ENCODE results near the gene SOX30. TPM values are rescaled to one million over a fixed set of nuclear protein-coding genes. Genes with fewer than 3 reads are reported as not detected.
"Not testable (repeated sequence)": the region's sequence is repeated elsewhere in the genome, so short reads cannot be mapped to it uniquely, and the experiment has no call there.

SOX30 gene
- total RNA-seq = under 1 TPM in 2 of 4 donors, not detected in 2; 0.16 to 0.19 TPM

DNA sequence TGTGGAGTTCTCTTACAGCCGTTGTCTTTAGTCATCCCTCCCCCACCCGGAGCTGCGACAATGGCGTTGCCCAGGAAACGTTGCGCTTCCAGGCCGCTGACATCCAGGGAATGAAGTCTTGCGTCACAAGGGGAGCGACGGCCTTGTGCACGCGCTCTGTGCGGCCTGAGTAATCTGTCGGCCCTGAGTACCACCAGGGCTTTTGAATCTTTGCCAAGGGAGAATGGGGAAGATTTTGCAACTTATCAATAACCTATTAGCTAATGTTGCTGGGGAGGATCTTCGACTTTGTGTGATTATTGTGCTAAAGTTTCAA is at the start of gene SOX30:
TSS of gene SOX30 (minus strand) at position 62 of the 316 bp plus-strand sequence. CDS start 360 bp downstream, outside the sequence.
- Histone ChIP-seq H3K9me3 (peaks cover 0 to under 1% (median 0%) of the 10 kb centered on the region in 3 donors), H3K4me1 (peaks cover 0 to 13% (median 0%) of the 10 kb centered on the region in 3 donors), H3K27ac (peak within 1 kb of the TSS in 1 of 4 donors; percentile 74), H3K27me3 (no peaks in the 10 kb centered on the region), H3K36me3 (no peaks in the 10 kb centered on the region), H3K4me3 (peak within 1 kb of the TSS; percentile 29 to 60)
- no peak for ATAC-seq
- WGBS, 2 donors (ENCODE audit: low coverage in 1 of 2) = 100% methylated on average over 1 to 2 of the region's 15 CpGs
- TF ChIP-seq POLR2A (IDR thresholded peaks at IDR 0.05) (no peak), POLR2AphosphoS5 (IDR thresholded peaks at IDR 0.05) (no peak)

DNA sequence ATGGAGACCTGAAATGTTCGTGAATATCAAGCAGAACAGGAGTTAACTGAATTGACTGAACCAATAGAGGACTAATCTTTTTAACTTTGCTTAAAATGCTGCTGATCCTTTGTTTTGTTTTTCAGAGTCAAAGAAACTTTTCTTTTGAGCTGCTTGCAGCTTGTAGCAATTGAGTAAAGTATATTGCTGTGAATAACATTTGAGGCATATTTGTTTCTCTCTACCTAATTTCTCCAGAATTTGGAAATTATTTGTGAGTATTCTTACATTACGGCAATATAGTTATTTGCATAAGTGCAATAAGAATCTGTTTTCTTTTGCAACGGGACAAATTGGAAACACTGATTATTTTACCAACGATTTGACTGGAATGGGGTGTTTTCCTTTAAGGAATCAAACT is 46.4 kb upstream of the SOX30 start:
- not testable (repeated sequence) for H3K4me1 ChIP-seq, H3K27ac ChIP-seq, H3K4me3 ChIP-seq, ATAC-seq, H3K36me3 ChIP-seq, H3K27me3 ChIP-seq
- H3K9me3 ChIP-seq = peaks cover 0 to 22% (median 0%) of the 10 kb centered on the region in 3 donors
- WGBS, 2 donors (ENCODE audit: low coverage in 1 of 2) = 65 to 71% methylated on average over 4 of the region's 4 CpGs

GRCh38 chr5:157696154-157696553 is 43.9 kb upstream of the SOX30 start:
- H3K4me3 ChIP-seq, ATAC-seq, H3K4me1 ChIP-seq, H3K27ac ChIP-seq, H3K36me3 ChIP-seq, H3K27me3 ChIP-seq: not testable (repeated sequence)
- WGBS, 2 donors (ENCODE audit: low coverage in 1 of 2) = 81 to 94% methylated on average over 3 of the region's 3 CpGs
- H3K9me3 ChIP-seq = peaks cover 0 to 21% (median 0%) of the 10 kb centered on the region in 3 donors

DNA sequence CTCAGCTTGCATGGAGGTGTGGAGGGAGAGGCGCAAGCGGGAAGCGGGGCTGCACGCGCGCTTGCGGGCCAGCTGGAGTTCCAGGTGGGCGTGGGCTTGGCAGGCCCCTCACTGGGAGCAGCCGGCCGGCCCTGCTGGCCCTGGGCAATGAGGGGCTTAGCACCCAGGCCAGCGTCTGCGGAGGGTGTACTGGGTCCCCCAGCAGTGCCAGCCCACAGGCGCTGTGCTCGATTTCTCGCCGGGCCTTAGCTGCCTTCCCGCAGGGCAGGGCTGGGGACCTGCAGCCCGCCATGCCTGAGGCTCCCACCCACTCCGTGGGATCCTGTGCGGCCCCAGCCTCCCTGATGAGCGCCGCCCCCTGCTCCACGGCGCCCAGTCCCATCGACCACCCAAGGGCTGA is 41.6 kb upstream of the SOX30 start:
- H3K36me3 ChIP-seq, H3K27ac ChIP-seq, H3K4me1 ChIP-seq, ATAC-seq, H3K4me3 ChIP-seq: not testable (repeated sequence)
- H3K9me3 ChIP-seq = peaks cover 0 to 12% (median 0%) of the 10 kb centered on the region in 3 donors
- H3K27me3 ChIP-seq = peaks cover 10% of the 10 kb centered on the region
- 80% methylated on average over 1 of the region's 25 CpGs; no CpG with 5 or more reads in 1 of the 2 donors for WGBS, 2 donors (ENCODE audit: low coverage in 1 of 2)

DNA sequence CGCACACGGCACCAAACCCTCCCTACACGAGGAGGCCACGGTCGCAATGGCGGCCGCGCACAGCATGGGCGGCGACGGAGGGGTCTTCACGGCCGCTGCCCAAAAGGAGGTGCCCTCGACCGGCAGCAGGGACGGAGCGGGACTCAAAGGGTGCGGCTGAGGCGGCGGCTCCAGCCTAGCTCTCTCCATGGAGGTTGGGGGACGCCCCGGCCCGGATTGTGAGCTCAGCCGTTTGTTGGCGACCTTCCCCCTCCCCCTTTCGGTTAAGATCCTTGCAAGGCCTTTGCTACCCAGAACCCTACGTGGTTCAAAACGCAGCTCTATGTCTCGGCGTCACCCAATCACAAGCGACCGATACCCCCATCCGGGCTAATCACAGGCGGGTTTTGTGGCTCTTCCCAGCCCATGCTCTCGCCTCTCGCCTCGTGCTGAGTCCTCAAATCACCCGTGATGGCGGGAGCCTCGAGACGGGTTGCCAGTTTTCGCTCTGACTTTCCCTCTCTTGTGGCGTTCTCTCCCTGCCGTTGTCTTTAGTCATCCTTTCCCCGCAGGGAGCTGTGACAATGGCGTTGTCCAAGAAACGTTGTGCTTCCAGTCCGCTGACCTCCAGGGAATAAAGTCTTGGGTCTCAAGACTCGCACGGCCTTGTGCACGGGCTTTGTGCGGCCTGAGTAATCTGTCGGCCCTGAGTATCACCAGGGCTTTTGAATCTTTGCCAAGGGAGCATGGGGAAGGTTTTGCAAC is 38.6 kb upstream of the SOX30 start:
- no peak for ATAC-seq
- TF ChIP-seq EP300 (IDR thresholded peaks at IDR 0.05) (no peak), POLR2A (IDR thresholded peaks at IDR 0.05) (no peak), POLR2AphosphoS5 (IDR thresholded peaks at IDR 0.05) (no peak)
- TF ChIP-seq, protein P1, sequence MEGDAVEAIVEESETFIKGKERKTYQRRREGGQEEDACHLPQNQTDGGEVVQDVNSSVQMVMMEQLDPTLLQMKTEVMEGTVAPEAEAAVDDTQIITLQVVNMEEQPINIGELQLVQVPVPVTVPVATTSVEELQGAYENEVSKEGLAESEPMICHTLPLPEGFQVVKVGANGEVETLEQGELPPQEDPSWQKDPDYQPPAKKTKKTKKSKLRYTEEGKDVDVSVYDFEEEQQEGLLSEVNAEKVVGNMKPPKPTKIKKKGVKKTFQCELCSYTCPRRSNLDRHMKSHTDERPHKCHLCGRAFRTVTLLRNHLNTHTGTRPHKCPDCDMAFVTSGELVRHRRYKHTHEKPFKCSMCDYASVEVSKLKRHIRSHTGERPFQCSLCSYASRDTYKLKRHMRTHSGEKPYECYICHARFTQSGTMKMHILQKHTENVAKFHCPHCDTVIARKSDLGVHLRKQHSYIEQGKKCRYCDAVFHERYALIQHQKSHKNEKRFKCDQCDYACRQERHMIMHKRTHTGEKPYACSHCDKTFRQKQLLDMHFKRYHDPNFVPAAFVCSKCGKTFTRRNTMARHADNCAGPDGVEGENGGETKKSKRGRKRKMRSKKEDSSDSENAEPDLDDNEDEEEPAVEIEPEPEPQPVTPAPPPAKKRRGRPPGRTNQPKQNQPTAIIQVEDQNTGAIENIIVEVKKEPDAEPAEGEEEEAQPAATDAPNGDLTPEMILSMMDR (IDR thresholded peaks at IDR 0.05) = no peak

DNA sequence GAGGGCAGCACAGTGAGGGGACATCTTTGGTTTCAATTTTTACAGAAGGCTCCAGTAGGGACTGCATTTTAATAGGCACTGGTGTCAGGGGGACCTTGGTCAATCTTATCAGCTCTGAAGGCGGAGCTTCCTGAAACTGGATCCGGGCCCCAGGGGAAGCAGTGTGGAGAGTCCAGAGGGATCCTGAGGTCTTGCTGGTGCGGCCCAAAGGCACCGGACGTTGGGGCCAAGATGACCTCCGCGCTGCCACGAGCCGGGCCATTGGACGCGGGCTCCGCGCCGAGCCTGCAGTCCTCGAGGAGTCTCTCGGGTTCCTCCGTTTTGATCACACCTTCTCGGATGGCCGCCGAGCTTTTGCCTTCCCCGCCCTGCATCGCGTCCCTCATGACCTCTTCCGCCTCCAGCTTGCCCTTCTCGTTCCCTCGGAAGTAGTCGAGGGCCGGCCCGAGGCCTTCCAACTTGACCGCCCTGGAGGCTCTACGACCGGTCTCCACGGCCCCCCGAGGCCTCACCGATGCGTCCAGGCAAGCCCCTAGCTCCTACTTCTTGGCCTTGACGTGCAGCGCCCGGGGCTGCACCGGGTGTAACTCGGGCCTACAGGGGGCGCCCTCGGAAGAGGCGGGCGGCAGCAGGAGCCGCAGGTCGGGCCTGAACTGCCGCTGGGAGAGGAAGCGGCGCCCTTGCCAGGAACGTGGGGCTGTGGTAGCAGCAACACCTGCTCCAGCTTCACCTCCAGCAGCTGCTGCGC is 37.9 kb upstream of the SOX30 start:
- H3K27ac ChIP-seq = no peak overlapping the region
- WGBS, 2 donors (ENCODE audit: low coverage in 1 of 2) = 91% methylated on average over 11 of the region's 52 CpGs; no CpG with 5 or more reads in 1 of the 2 donors

More for the DNA sequence above, 38.6 kb upstream of the SOX30 start:
- Histone ChIP-seq H3K9me3 (no peaks in the 10 kb centered on the region), H3K36me3 (no peaks in the 10 kb centered on the region), H3K4me3 (peak overlapping the region in 1 of 2 donors; percentile 34), H3K4me1 (no peaks in the 10 kb centered on the region), H3K27me3 (peaks cover 10% of the 10 kb centered on the region), H3K27ac (no peak overlapping the region)
- WGBS, 2 donors (ENCODE audit: low coverage in 1 of 2) = 87 to 92% methylated on average over 18 to 24 of the region's 53 CpGs

More for the DNA sequence above, 37.9 kb upstream of the SOX30 start:
- Histone ChIP-seq H3K27me3 (peaks cover 10% of the 10 kb centered on the region), H3K36me3 (no peaks in the 10 kb centered on the region), H3K4me1 (no peaks in the 10 kb centered on the region), H3K4me3 (peak overlapping the region in 1 of 2 donors; percentile 34), H3K9me3 (no peaks in the 10 kb centered on the region)
- no peak for ATAC-seq
- no peak for TF ChIP-seq POLR2A (IDR thresholded peaks at IDR 0.05)
- TF ChIP-seq, protein P1 (IDR thresholded peaks at IDR 0.05) = peak in 1 of 4 experiments; percentile 56
- no peak for TF ChIP-seq EP300 (IDR thresholded peaks at IDR 0.05)

All from gastroesophageal sphincter (tissue), 4 donors.